GOT3 (cell line): ENCODE measurements around the gene ARHGEF16.
A peak's percentile ranks its signal among the peaks of the same experiment; 100 is the strongest.

Source experiments
- DNase-seq: peaks from one replicate; lab custom pipeline; 2025; ENCODE audit warnings: mixed read lengths; lab: John Stamatoyannopoulos, UW

The ARHGEF16 gene

DNA sequence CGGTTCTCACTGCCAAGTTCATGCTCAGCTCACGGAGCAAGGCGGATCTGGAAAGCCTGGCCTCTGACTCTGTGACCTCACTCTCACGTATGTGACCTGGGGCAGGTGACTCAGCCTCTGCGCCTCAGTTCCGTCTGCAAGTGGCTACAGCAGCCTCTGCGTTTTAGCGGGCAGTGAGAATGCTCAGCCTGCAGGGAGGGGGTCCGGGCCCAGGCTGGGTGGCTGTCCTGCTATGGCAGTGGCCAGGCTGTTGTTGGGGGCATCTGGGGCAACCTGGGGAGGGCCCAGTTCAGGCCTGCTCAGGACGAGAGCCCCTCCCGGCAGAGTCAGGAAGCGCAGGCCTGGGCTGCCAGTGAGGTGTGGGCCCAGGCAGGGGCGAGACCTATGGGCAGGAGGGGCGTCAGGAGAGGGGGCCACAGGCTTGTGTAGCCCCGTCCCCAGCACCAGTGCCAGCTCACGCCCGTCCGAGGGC, 27.9 kb downstream of the ARHGEF16 start:
- no peak for DNase-seq

DNA sequence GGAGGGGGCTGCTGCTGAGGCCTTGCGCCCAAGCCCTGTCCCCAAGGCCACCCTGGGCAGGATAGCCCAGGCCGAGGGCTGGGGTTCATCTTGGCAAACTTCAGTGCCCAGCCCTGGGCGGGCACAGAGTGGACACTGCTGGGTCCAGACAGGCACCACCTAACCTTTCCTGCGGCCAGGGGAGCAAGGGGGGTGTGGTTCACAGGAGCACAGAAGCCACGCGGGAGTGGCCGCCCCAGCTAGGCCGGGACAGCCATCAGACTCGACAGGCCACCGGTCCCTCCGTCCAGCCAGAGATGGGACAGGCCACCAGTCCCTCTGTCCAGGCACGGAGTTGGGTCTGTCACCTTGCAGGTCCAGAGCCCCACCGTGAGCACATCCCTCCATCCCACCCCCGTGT, 28.9 kb downstream of the ARHGEF16 start:
- no peak for DNase-seq

DNA sequence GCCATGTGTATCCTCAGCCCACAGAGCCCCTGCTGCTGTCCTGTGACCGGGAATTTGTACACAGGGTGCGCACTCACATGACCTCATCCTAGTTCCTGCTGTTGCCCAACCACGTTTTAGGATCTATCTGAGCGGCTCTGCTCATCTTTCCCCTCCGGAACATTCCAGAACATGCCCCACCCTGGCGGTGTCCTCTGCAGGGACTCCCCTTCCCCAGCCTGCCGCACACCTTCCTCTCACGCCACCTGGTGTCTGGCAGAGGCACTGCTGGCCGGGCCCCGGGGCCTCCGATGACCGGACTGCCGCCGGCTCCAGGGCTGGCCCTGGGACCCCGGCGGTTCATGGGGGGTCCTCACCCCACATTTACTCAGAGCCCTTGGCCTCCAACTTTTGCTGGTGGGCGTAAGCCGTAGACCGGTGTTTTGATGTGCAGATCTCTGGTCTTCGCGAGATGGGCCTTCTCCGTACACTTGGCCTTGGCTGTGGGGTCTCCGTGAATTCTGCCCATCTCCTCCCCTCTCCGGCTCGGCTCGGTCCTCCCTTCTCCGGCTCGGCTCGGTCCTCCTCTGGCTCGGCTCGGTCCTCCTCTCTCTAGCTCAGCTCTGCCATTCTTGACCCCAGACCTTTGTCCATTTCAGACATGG, 29.5 kb downstream of the ARHGEF16 start:
- no peak for DNase-seq

DNA sequence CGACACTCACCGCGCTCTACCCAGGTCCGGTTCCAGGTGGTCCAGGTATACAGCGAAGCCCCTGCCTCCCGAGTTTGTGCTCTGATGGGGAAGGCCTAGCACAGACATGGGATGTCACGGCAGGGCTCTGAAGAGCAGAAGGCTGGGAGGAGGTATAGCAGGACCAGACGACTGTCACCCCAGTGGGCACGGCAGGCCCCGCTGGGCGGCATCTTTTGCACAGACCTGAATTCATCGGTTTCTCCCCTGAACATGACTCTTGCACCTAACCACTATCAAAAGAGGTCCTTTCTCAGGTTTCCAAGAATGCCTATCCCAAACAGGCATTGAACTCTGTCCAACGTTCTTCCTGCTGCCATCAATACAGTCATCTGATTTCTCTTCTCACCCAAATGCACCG, 30.6 kb downstream of the ARHGEF16 start:
- no peak for DNase-seq

DNA sequence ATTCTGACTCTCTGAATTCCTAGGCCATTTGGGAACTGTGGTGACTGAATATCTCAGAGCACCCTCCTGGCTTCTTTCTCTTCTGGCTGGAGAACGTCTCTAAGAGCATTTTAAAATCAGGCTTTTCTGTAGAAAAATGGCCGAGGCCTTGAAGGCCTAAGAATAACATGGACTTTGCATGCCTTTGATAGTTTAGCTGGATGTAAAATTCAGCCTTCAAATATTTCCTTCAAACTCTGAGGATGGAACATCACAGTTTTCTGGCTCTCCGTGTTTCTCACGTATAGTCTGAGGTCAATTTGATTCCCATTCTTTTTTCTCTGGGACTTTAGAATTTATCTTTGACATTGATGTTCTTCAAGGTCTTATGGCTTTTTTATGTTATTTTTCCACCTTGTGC, 34.0 kb downstream of the ARHGEF16 start:
- DNase-seq = no peak

DNA sequence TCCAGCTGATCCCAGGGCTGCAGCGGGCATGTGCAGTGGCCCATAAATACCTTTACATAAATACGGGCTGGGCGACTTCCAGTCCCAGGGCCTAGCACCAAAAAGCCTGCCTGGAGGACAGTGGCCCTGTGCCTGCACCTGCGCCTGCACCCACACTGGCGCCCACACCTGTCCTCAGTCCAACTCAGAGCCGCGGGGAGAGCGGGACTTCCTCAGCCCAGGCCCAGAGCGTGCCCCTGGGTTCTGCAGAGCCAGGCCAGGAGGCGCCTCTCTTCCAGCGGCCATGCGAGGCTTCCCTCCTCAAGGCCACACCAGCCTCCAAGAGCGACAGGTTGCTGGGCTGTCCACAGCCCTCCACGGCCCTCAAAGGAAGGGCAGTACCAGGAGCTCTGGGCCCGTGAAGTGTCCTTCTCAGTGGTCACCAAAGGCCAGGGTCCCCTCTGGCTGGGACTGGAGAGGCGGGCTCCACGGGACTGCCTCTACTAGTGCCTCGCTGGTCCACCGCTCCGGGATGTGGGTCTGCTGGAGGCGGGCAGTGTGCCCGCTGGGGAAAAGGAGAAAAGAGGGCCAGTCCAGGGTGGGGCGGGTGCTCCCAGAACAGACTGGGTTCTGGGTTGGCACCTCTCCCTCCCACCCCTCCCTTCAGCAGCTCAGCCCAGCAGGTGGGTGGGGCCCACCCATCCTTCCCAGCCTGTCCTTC, 35.7 kb downstream of the ARHGEF16 start:
- DNase-seq = no peak

DNA sequence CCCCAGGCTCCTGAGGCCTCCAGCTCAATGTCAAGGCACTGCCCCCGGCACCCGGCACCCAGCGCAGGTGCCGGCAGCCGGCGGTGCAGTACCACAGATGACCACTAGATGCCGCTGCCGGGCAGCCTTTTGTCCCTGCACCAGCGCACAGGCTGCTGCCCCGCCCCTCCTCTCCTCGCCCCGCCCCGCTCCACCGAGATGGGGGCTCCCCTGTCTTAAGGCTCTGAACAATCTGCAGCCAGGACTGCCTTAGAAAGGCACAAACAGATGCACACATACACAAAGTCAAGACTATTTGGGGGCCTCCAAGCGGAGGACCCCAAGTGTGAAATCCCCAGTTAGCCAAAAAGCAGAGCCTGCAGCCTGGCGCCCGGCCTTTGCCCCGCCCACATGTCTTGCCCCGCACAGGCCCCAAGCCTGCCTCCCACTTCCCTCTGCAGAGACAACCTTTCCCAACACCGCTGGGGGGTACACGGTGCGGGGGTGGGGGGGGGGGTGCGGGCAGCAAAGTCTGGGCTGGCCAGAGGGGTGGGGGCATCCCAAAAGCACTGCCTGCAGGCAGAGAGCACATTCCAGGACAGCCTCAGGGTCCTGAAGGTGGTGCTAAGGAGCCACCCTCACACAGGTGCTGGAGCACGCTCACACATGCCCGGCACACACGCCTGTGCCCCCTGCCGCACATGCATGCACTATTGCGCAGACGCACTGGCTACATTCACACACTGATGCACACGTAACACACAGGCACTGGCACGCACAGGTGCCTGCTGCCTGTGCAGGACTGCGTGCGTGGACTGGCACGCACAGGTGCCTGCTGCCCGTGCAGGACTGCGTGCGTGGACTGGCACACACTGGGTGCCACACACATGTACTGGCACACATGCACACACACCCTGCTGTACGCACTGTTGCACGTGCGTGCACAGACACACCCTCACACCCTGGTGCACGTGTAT, 37.1 kb downstream of the ARHGEF16 start:
- peak; percentile 18 for DNase-seq

DNA sequence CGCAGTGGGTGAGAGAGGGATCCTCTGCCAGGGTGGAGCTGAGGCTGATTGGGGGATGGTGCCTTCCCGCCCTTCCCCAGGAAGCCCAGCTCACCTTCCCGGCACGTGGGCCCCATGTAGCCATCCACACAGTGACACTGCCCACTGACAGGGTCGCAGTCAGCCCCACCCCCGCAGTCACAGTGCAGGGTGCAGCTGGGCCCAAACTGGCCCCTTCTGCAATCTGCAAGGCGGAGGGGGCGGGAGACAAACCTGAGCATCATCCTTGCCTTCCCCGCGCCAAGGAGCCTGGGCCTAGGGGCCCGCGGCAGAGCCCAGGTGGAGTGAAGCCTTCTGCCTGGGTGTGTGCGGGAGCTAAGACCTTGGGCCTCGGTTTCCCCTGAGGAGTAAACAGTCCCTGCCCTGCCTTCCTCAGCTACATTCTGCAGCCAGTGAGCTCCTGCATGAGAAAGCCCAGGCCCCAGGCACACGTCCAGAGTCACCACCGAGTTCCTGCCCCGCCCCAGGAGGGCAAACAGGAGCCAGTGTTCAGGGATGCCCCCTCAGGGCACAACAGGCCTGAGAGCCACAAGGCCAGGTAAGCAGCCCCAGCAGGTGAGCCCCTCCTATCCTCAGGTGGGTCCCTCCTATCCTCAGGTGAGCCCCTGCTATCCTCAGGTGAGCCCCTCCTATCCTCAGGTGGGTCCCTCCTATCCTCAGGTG, 38.2 kb downstream of the ARHGEF16 start:
- no peak for DNase-seq

DNA sequence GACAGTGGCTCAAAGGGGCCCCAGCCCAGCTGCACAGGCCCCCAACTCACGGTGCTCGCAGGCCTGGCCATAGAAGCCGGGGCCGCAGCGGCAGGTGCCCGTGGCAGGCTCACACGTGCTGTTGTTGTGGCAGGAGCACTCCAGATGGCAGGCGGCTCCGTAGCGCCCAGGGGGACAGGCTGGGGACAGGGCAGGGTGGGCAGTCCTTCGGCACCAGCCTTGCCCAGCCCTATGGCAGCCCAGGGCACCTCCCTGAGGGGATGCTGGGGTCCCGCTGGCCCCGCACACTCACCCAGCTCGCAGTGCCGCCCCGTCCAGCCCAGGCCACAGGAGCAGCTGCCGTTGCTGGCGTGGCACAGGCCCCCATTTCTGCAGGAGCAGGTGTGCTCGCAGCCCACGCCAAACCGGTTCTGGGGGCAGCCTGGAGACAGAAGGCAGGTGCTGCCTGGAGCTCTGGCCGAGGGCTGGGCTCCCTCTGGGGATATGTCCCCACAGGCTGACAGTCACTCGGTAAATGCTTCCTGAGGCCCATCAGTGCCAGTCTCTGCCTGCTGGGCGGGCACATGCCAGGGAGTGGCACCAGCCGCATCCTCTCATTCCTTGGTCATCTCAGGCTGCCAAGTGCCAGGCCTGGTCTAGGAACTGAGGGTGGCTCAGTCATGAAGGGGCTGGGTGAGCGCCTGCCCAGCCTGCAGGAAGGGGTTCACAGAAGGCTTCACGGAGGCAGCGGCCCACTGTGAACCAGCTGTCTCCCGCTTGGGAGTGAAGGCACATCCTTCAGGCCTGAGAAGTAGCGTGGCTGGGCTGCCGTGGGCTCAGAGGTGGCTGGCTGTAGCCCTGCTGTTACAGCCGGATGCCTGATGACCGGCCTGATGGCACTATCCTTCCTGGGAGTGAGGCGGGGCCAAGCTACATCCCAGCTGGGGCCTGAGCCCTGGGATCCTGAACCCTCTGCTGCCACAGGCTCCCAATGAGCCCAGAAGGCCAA, 40.1 kb downstream of the ARHGEF16 start:
- no peak for DNase-seq

DNA sequence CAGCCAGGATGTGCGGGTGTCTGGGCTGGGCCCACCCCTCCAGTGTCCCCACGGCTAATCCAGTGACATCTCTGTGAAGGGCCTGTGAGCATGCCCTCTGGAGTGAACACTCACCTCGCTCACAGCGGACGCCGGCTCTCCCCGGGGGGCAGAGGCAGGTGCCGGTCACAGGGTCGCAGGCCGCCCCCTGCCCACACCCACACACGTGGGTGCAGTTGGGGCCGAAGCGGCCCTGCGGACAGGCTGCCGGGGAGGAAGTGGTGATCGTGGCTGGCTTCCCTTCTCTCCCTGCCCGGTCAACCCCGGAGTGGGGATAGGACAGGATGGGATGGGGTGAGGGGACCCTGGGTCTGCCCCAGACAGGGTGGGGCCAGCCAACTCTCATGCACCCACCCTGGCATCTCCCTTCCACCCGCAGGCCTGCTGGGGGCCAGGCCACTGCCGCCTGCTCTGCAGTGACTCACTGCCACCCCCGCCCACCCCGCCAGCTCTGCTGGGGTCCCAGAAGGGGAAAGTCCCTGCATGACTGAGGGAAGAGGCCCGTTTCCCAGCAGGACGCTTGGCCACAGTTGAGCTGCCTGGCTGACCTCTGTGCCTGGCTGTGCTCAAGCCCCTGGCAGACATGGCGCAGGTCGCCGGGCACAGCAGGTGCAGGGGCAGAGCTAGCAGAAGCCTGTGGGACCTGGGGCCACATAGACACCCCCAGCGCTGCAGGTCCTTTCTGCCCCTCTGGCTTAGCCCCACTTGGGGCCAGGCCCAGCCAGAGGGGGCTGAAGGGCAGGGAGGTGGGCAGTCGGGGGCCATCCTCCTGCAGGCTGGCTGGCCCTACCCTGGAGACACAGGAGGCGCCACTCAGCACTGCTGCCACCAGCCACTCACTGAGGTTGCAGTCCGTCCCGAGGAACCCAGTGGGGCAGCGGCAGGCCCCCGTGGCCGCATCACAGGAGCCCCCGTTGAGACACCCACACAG, 41.6 kb downstream of the ARHGEF16 start:
- no peak for DNase-seq

DNA sequence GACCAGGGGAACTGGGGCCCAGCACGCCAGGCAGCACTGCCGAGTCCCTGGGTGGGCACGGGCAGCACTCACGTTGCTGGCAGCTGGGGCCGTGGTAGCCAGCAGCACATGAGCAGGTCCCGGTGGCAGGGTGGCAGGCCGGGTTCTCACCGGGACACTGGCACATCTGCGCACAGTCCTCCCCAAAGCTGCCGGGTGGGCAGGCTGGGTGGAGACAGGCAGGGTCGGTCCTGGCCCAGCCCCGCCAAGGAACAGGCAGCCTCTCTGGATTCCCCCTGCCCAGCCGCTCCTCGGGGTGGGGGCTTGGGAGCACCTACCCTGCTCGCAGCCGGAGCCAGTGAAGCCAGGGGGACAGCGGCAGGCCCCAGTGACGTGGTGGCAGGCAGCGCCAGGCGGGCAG, 42.5 kb downstream of the ARHGEF16 start:
- DNase-seq = no peak

DNA sequence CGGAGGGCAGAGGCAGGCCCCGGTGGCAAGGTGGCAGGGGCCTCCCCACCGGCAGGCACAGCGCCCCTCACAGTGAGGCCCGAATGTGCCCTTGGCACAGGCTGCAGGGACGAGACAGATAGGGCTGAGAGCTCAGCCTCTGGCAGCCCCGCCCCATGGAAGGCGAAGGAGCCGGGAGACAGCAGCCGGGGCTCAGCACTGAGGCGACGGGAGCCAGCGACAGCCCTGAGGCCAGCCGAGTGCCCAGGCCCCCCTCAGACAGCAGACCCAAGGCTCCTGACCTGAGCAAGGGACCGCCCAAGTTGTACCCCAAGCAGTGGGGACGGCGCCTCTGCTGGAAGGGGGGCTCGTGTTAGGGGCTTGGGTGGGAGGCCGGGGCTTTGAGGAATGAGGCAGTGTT, 43.1 kb downstream of the ARHGEF16 start:
- DNase-seq = no peak

DNA sequence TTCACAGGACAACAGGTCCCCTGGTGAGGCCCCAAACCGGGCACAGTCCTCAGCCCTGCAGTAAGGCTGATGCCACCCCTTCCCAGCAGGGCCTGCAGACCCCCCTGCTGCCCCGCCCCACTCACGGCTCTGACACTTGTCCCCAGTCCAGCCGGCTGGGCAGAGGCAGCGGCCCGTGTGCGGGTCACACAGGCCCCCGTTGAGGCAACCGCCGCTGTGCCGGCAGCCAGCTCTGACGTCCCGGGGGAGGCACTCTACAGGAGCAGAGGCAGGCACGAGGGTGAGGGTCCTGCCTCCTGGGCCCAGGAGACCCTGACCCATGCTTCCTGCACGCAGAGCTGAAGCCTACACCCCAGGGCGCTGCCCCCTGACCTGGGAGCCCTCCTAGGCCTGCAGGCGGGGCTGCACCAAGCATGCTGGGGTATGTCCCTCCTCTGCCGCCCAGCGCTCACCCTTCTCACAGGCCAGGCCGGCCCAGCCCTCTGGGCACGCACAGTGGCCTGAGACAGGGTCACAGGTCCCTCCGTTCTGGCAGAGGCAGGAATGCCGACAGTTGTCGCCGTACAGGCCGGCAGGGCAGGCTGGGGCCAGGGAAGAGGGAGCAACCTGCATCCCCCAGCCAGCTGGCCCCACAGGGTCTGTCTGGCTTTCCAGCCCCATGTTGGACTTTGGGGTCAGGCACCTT, 43.9 kb downstream of the ARHGEF16 start:
- no peak for DNase-seq

DNA sequence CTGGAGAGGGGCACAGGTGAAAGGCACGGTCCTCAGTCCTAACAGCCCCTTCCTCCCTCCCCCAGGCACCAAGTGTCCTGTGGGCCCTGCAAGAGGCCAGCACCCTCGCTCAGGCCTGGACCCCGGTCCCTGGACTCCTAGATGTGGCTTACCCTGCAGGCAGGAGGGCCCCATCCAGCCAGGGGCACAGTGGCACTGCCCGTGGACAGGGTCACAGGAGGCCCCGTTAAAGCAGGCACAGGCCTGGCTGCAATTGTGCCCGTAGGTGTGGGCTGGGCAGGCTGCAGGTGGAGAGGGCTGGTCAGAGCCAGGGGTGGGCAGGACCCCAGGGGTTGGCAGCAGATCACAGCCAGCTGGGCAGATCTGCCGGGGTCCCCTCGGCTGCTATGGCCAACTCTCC, 44.5 kb downstream of the ARHGEF16 start:
- DNase-seq = no peak

DNA sequence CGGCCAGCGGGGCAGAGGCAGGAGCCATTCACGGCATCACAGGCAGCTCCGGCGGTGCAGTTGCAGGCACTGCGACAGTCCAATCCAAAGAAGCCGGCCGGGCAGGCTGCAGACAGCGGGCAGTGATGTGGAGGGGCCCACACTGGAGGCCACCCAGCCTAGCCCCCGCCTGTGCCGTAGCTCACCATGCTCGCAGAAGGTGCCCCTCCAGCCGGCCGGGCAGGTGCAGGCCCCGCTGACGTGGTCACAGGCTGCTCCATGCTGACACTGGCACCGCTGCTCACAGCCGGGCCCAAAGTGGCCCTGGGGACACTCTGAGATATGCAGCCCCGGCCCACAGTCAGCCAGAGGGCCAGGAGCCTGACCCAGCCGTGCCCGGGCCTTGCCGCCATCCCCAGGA, 45.1 kb downstream of the ARHGEF16 start:
- no peak for DNase-seq

DNA sequence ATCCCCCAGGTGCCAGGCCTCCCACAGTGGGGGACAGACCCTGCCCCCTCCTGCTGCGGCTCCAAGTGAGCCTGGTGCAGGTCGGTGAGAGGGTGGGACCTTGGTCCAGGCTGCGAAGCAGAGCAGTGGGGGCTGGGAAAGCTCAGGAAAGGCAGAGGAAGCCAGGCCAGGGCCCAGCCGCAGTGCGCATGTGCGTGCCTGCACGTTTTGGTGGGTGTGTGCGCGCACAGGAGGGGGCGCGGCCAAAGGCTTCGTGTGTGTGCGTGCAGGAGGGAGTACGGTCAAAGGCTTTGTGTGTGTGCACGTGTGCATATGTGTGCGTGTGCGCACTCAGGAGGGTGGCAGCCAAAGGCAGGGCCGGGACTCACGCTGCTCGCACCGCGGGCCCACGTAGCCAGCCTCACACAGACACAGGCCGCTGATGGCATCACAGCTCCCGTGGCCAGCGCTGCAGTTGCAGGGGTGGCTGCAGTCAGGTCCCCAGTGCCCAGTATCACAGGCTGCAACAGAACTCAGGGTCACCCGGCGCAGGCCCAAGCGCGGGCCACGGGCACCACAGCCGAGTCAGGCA, 45.9 kb downstream of the ARHGEF16 start:
- no peak for DNase-seq

DNA sequence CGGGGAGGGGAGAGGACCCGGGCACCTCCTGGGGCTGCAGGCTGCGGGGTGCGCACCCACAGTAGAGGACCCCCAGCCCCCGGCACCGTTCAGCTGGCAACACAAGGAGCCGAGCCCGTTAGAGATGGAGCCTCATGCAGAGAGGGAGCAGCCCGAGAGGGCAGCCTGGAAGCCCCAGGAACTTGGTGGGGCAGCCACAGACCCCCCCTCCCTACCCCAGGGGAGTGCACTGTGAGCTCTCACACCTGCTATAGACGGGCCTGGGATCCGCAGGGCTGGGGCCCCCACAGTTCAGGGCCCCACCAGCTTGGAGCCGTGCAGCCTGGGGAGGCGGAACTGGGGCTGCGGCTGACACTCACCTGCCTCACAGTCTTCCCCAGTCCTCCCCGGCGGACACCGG, 47.0 kb downstream of the ARHGEF16 start:
- DNase-seq = no peak

DNA sequence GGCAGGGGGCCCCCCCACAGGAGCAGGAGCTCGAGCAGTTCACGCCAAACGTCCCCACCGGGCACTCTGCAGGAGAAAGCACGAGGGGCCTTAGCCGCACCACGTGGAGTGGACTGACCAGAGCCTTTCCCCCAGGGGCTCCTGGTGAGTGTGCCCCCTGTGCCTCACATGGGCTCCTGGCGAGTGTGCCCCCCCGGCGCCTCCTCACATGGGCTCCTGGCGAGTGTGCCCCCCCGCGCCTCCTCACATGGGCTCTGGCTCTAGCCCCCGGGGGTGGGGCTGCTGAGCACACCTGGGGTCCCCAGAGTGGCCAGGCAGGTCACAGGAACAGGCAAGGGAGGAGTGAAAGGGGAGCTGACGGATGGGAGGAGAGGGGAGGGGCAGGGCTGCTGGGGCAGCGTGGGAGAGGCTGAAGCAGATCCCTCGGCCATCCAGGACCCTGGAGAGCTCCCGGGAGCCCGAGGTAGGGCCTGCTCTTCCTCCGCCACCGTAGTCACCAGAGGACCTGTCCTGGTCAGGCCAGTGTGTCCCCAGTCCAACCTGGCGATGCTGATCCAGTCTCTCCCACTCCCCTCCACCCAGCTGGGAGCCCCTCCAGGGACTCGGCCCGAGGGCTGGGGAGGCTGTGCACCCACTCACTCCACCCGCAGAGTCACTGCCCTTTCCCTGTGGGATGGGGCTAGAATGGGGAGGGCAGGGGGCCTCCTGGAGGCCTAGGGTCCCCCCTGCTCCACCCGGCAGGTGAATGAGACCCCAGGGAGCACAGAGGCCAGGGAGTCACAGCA, 47.6 kb downstream of the ARHGEF16 start:
- peak; percentile 12 for DNase-seq
